Suppressor macrophage treated with lipopolysaccharide for 1 hour (primary cell): ENCODE data around the gene MPO.
A peak's percentile ranks its signal among the peaks of the same experiment; 100 is the strongest.

ENCODE experiments used
- DNase-seq, 3 donors: peaks; one replicate each; pipeline ENCODE4 v3.0.0-alpha.2; 2020 to 2022

MPO gene

GRCh38 chr17:58229881-58230280 is 50.9 kb downstream of the MPO start:
- DNase-seq: no peak

GRCh38 chr17:58229384-58229783 is 51.4 kb downstream of the MPO start:
- DNase-seq: no peak

GRCh38 chr17:58228679-58229078 is 52.1 kb downstream of the MPO start:
- no peak for DNase-seq

GRCh38 chr17:58227733-58228132 is 53.0 kb downstream of the MPO start:
- no peak for DNase-seq

GRCh38 chr17:58224315-58224714 is 56.4 kb downstream of the MPO start:
- DNase-seq: peak; percentile 59 to 82 (median 80)
